ENCODE data around the gene RPL13. TPM values are rescaled to one million over a fixed set of nuclear protein-coding genes. Genes with fewer than 3 reads are reported as not detected.
A peak's percentile ranks its signal among the peaks of the same experiment; 100 is the strongest.

The RPL13 gene
- total RNA-seq, 4 donors from 2014 or later: 5,127 to 8,436 (median 6,104) TPM

DNA sequence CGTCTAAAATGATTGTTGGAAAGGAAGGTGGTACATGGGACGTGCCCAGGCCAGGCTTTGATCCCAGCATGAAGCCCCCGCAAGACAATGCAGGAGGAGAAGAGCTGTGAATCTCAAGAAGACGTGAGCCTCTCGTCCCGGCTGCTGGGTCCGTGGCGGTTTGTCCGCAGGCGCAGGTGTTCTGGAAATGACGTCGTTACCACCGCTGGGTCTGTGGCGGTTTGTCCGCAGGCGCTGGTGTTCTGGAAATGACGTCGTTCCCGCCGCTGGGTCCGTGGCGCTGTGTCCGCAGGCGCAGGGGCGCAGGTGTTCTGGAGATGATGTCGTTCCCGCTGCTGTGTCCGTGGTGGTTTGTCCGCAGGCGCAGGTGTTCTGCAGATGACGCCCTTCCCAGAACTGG is 38.2 kb upstream of the RPL13 start:
- H3K36me3 ChIP-seq: peaks cover 34 to 69% of the 10 kb centered on the region in 2 donors
- no peaks in the 10 kb centered on the region for H3K27me3 ChIP-seq
- 95 to 97% methylated on average over 26 to 29 of the region's 31 CpGs for WGBS, 2 donors
- H3K4me3 ChIP-seq (replicated peaks in 1 of 3): no peak overlapping the region
- TF ChIP-seq, protein P1, sequence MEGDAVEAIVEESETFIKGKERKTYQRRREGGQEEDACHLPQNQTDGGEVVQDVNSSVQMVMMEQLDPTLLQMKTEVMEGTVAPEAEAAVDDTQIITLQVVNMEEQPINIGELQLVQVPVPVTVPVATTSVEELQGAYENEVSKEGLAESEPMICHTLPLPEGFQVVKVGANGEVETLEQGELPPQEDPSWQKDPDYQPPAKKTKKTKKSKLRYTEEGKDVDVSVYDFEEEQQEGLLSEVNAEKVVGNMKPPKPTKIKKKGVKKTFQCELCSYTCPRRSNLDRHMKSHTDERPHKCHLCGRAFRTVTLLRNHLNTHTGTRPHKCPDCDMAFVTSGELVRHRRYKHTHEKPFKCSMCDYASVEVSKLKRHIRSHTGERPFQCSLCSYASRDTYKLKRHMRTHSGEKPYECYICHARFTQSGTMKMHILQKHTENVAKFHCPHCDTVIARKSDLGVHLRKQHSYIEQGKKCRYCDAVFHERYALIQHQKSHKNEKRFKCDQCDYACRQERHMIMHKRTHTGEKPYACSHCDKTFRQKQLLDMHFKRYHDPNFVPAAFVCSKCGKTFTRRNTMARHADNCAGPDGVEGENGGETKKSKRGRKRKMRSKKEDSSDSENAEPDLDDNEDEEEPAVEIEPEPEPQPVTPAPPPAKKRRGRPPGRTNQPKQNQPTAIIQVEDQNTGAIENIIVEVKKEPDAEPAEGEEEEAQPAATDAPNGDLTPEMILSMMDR (IDR thresholded peaks at IDR 0.05): no peak
- TF ChIP-seq POLR2A (IDR thresholded peaks at IDR 0.05): no peak
- no peak overlapping the region for H3K27ac ChIP-seq
- no peak for DNase-seq
- H3K9me3 ChIP-seq: no peaks in the 10 kb centered on the region
- no peaks in the 10 kb centered on the region for H3K4me1 ChIP-seq
- intact Hi-C loops (cut with DNase I): no loop called here

DNA sequence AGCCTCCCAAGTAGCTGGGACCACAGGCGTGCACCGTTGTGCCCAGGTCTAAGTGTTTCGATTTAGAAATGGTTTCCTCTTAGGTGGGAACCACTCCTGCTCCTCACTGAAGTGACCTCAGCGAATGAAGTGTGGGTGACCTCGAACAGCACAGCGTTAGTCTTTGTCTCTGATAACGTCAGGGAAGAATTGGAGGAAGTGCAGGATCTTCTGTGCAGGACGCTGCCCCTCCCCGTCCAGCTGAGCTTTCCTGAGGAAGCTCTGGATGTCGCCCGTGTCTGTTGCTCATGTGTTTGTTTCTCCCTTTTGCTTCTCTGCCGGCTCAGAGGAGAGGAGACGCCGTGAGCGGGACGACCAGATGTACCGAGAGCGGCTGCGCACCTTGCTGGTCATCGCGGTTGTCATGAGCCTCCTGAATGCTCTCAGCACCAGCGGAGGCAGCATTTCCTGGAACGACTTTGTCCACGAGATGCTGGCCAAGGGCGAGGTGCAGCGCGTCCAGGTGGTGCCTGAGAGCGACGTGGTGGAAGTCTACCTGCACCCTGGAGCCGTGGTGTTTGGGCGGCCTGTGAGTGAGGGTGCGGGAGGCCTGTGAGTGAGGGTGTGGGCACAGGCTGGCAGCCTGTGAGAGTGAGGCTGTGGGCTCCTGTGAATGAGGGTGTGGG is 36.7 kb upstream of the RPL13 start:
- TF ChIP-seq POLR2A (IDR thresholded peaks at IDR 0.05): no peak
- TF ChIP-seq, protein P1 (IDR thresholded peaks at IDR 0.05): no peak
- H3K4me3 ChIP-seq (replicated peaks in 1 of 3): no peak overlapping the region
- no peaks in the 10 kb centered on the region for H3K4me1 ChIP-seq
- peak overlapping the region in 1 of 3 donors; percentile 31 for H3K27ac ChIP-seq
- no peaks in the 10 kb centered on the region for H3K27me3 ChIP-seq
- intact Hi-C loops (cut with DNase I): no loop called here
- no peaks in the 10 kb centered on the region for H3K9me3 ChIP-seq
- DNase-seq: no peak
- 78 to 81% methylated on average over 32 of the region's 32 CpGs for WGBS, 2 donors
- peaks cover 38 to 69% of the 10 kb centered on the region in 2 donors for H3K36me3 ChIP-seq

DNA sequence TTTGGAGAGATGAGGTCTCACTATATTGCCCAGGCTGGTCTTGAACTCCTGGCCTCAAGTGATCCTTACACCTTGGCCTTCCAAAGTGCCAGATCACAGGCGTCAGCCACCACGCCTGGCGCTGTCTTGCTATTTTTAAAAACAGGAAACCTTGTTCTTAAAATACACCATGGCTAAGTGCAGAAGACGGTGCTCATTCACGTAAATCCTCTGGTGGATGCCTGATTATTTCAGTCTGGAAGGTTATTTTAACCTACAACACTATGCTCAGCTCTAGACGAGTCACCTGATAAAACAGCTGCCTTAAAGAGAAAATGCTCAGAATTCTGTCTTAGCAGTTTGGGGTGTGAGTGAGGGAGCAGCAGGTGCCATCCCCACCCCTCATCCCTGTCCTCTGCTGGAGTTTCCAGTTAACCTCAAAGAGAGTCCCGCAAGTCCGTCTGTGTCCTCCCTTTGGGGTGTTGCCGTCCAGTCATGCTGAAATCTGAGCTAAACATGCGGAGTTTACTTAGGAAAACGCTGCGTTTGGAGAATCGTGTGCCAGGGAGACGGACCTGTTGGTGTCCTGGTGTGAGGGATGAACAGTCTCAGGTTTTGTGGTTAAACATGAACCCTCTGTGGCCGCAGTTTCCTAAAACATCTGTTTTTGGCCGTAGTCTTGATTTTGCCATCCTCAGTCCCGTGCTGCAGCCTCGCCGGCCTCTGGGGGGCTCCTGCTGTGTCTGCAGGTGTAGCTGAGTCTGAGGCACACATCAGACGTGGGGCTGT is 35.2 kb upstream of the RPL13 start:
- Histone ChIP-seq H3K36me3 (peaks cover 38 to 71% of the 10 kb centered on the region in 2 donors), H3K4me1 (no peaks in the 10 kb centered on the region), H3K27ac (no peak overlapping the region), H3K4me3 (replicated peaks in 1 of 3) (no peak overlapping the region), H3K27me3 (no peaks in the 10 kb centered on the region), H3K9me3 (no peaks in the 10 kb centered on the region)
- DNase-seq: no peak
- 84 to 88% methylated on average over 20 of the region's 20 CpGs for WGBS, 2 donors
- intact Hi-C loops (cut with DNase I): no loop called here
- TF ChIP-seq, protein P1 (IDR thresholded peaks at IDR 0.05): no peak
- TF ChIP-seq POLR2A (IDR thresholded peaks at IDR 0.05): no peak

DNA sequence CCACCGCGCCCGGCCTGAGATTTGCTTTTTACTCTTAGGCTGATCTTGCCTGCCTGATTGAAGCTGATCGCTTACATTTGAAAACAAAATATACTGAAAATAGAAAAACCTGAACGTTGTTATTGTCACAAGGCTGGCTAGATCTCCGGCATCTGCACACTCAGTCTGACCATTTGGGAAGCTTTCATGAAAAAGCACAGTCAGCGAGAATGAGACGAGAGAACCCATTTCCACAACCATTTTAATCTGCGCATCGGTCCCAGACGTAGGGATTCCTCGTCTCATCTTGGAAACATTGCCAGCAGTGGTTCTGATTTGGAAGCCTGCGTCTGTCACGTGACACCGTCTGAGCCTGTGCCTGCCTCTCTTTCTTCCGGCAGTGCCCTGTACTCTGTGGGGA is 31.4 kb upstream of the RPL13 start:
- 92 to 97% methylated on average over 16 of the region's 16 CpGs for WGBS, 2 donors
- no peak for DNase-seq
- no peaks in the 10 kb centered on the region for H3K9me3 ChIP-seq
- intact Hi-C loops (cut with DNase I): no loop called here
- no peak overlapping the region for H3K4me3 ChIP-seq (replicated peaks in 1 of 3)
- peaks cover 56 to 81% of the 10 kb centered on the region in 2 donors for H3K36me3 ChIP-seq
- TF ChIP-seq, protein P1 (IDR thresholded peaks at IDR 0.05): no peak
- no peak for TF ChIP-seq POLR2A (IDR thresholded peaks at IDR 0.05)
- no peaks in the 10 kb centered on the region for H3K27me3 ChIP-seq
- H3K27ac ChIP-seq: no peak overlapping the region
- H3K4me1 ChIP-seq: no peaks in the 10 kb centered on the region

Data from thyroid gland (tissue), 4 donors.